D721Med (cell line): ENCODE data around the gene CD72.

Experiments
- DNase-seq: peaks from one replicate; pipeline ENCODE4 v3.0.0; 2011; ENCODE audit warnings: low spot score; ENCODE audit not compliant: insufficient read length
- FAIRE-seq: peaks from 2 replicates; lab custom pipeline; 2011; peaks lifted over from hg19 to GRCh38; lab: Jason Lieb, UNC
- CTCF ChIP-seq: IDR thresholded peaks from 2 replicates; pipeline ENCODE4 v1.5.1; 2012; ENCODE audit warnings: mild to moderate bottlenecking, control low read depth; ENCODE audit not compliant: insufficient read depth; ENCODE audit errors: missing control alignments

Gene CD72

GRCh38 chr9:35657546-35658136, 39.4 kb upstream of the CD72 start, which contains the start of gene RMRP:
Gene RMRP, minus strand, starts transcription at chr9:35658019.
- FAIRE-seq: no peak
- peak; percentile 7 for TF ChIP-seq CTCF

GRCh38 chr9:35656831-35657545, 38.8 kb upstream of the CD72 start:
- DNase-seq (peak; percentile 14), FAIRE-seq (no peak)
- TF ChIP-seq CTCF: no peak

More at GRCh38 chr9:35657546-35658136, 39.4 kb upstream of the CD72 start, which contains the start of gene RMRP:
- peak; percentile 84 for DNase-seq

- peak; percentile 2 for DNase-seq
- FAIRE-seq: no peak
- no peak for TF ChIP-seq CTCF
These were observed 38.1 kb upstream of the CD72 start for GRCh38 chr9:35656348-35656747.

- DNase-seq: no peak
- TF ChIP-seq CTCF: no peak
- no peak for FAIRE-seq
These were observed 35.4 kb upstream of the CD72 start for GRCh38 chr9:35653611-35654010.

- TF ChIP-seq CTCF: no peak
- FAIRE-seq: no peak
- no peak for DNase-seq
These were observed 34.6 kb upstream of the CD72 start for GRCh38 chr9:35652829-35653209.

- DNase-seq (no peak), FAIRE-seq (no peak)
- TF ChIP-seq CTCF: no peak
These were observed 34.0 kb upstream of the CD72 start for GRCh38 chr9:35651956-35652828.
